Amniotic stem cell (primary cell): ENCODE measurements around the gene RINL.
"Not testable (repeated sequence)": the region's sequence is repeated elsewhere in the genome, so short reads cannot be mapped to it uniquely, and the experiment has no call there.

ENCODE experiments used
- DNase-seq: peaks from one replicate; lab custom pipeline; 2025; lab: John Stamatoyannopoulos, UW

The RINL gene

GRCh38 chr19:38905620-38906019, 27.5 kb upstream of the RINL start:
- DNase-seq: no peak

- no peak for DNase-seq
These were observed 26.8 kb upstream of the RINL start for GRCh38 chr19:38904581-38905539.

GRCh38 chr19:38901683-38902082, 23.6 kb upstream of the RINL start:
- DNase-seq: no peak

GRCh38 chr19:38900743-38901190, 22.7 kb upstream of the RINL start:
- no peak for DNase-seq

GRCh38 chr19:38900202-38900629, 22.1 kb upstream of the RINL start:
- DNase-seq: peak; percentile 50

GRCh38 chr19:38899447-38900201, 21.5 kb upstream of the RINL start, which contains the start of the genes NFKBIB and SIRT2:
NFKBIB (plus strand) TSS chr19:38899969; CDS start chr19:38900033, 64 bp downstream.
SIRT2 (minus strand) TSS chr19:38899618; CDS start chr19:38899521, 97 bp downstream.
- peak; percentile 100 for DNase-seq

- no peak for DNase-seq
These were observed 20.8 kb upstream of the RINL start for GRCh38 chr19:38898788-38899446.

GRCh38 chr19:38894968-38895367, 16.9 kb upstream of the RINL start:
- DNase-seq: no peak

- no peak for DNase-seq
These were observed 15.3 kb upstream of the RINL start for GRCh38 chr19:38893341-38893771.

- DNase-seq: no peak
These were observed 14.8 kb upstream of the RINL start for GRCh38 chr19:38892841-38893240.

GRCh38 chr19:38891771-38892170, 13.7 kb upstream of the RINL start:
- DNase-seq: no peak

GRCh38 chr19:38890686-38891085, 12.6 kb upstream of the RINL start:
- no peak for DNase-seq

GRCh38 chr19:38889803-38890202, 11.7 kb upstream of the RINL start:
- DNase-seq: no peak

GRCh38 chr19:38888876-38889275, 10.8 kb upstream of the RINL start:
- no peak for DNase-seq

GRCh38 chr19:38884691-38885090, 6.6 kb upstream of the RINL start:
- DNase-seq: not testable (repeated sequence)

GRCh38 chr19:38883286-38883685, 5.2 kb upstream of the RINL start:
- DNase-seq: no peak

GRCh38 chr19:38880882-38881609, 3.0 kb upstream of the RINL start:
- no peak for DNase-seq

GRCh38 chr19:38880076-38880881, 2.2 kb upstream of the RINL start:
- DNase-seq: no peak

- no peak for DNase-seq
These were observed 1.3 kb upstream of the RINL start for GRCh38 chr19:38879400-38879751.

GRCh38 chr19:38878575-38879399, 712 bp upstream of the RINL start:
- no peak for DNase-seq
